ENCODE results near the gene GALNT9. TPM values are rescaled to one million over a fixed set of nuclear protein-coding genes. Genes with fewer than 3 reads are reported as not detected.
"Not testable (repeated sequence)": the region's sequence is repeated elsewhere in the genome, so short reads cannot be mapped to it uniquely, and the experiment has no call there.

Gene GALNT9
- total RNA-seq, 1 donor from 2014 or later = not detected

DNA sequence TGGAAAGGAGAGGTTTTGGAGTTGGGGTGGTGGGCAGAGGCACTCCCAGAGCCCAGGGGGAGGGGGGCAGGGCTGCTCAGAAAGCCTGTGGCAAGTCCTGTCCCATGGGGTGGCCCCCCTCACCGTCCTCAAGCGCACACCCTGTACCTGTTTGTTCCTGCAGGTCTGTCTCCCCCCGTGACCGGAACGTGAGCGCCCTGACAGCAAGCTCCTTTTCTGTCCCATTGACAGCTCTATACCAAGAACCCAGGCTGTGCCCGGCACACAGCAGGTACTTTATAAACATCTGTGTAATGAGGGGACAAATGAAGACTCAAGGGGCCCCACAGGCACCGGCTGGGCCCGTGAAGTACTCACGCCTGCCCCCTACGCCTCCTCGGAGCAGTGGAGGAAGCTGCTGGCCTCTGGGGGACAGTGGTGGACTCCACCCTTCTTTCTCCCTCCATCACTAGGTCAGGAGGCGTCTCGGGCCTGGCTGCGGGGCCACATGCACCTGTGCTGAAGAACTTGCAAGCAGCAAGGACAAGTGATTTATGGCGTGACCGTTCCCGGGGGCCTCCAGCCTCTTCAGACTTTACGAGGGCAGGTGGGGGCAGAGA, 65.8 kb downstream of the GALNT9 start:
- ATAC-seq = no peak

DNA sequence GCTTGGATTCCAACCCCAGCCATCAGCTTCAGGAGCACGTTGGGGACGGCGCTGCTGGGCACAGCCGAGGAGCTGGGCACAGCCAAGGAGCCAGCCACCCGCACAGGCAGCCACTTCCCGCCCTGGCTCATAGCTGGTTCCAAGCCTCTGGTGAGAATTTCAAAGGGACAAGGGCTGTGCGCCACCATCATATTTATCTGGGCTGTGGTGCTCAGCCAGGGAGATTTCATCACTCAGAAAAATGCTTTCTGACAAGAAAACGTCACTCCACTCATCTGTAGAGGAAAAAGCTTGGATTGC, 66.4 kb downstream of the GALNT9 start:
- ATAC-seq = no peak

DNA sequence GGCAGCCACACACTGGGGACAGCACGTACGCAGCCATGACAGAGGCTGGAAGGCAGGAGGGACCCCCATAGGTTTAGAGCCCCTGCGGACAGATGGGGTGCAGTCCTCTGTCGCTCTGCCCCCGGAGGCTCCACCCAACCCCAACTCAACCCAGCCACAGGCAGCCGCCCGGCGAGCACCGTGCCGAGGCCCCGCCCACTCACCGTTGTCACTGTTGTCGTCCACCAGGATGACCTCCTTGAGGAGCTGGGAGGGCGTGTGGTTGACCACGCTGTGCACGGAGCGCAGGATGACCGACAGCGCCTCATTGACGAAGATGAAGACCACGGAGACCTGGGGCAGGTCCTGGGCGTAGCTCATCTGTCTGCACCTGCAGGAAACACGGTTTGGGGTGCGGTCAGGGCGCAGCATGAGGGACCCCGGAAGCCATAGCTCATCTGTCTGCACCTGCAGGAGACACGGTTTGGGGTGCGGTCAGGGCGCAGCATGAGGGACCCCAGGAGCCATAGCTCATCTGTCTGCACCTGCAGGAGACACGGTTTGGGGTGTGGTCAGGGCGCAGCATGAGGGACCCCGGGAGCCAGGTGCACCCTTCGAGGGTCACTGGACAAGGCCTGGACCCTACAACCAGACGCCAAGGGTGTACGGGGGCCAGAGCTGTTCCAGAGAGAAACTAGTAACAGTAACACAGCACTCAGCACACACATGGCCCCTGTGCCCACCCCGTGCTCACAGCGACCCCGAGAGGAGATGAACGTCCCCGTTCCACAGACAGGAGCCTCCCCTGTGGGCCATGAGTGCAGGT, 66.9 kb downstream of the GALNT9 start:
- ATAC-seq = no peak

DNA sequence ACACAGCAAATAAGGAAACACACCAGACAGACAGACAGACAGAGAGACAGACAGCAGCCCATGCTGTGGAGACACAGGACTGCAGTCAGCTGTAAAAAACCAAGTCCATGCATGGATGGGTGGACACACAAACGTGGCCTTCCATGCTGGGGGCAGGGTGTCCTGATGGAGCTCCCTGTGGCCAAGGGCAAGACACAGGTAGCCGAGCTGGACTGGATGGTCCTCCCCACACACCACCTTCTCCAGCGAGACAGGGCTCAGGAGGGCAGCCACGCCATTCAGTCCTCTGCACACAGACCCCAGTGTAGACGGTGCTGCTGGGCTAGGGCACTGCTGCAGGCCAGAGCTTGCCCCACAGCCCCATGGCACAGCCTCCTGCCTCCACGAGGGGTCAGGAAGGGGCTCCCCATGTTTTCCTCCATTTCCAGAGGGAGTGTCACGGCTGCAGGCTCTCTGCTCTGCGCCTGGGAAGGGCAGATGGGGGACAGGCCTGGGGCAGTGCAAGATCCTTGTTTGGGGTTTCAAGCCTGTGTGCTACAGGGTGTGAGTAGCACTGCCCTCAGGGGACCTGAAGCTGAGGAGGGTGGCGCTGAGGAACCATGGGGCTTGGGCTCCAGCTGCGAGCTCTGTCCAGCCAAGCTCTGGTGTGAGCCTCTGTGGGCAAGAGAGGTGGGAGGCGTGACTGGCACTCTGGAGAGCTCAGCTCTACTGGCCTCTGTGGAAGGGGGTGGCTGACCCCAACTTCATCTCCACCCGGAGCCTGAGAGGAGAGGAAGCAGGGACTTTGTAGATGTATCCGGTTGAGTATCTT, 67.9 kb downstream of the GALNT9 start:
- ATAC-seq = no peak

DNA sequence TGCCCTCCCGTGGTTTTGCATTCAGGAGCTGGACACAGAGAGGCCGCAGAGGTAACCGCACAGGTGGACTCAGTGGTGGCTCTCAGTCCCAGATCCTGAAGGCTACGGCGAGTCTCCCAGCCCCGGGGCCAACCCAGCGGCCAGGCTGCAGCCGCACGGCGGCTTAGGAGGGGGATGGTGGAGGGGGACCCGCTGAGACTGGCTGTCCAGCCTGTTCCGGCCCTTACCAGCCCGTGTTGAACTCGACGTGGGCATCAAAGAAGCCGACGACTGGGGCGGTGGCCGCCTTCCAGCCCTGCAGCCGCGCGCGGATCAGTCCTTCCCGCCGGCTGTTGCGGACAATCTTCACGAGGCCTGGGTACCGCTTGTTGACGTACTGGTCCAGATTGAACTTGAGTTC, 68.7 kb downstream of the GALNT9 start:
- no peak for ATAC-seq

DNA sequence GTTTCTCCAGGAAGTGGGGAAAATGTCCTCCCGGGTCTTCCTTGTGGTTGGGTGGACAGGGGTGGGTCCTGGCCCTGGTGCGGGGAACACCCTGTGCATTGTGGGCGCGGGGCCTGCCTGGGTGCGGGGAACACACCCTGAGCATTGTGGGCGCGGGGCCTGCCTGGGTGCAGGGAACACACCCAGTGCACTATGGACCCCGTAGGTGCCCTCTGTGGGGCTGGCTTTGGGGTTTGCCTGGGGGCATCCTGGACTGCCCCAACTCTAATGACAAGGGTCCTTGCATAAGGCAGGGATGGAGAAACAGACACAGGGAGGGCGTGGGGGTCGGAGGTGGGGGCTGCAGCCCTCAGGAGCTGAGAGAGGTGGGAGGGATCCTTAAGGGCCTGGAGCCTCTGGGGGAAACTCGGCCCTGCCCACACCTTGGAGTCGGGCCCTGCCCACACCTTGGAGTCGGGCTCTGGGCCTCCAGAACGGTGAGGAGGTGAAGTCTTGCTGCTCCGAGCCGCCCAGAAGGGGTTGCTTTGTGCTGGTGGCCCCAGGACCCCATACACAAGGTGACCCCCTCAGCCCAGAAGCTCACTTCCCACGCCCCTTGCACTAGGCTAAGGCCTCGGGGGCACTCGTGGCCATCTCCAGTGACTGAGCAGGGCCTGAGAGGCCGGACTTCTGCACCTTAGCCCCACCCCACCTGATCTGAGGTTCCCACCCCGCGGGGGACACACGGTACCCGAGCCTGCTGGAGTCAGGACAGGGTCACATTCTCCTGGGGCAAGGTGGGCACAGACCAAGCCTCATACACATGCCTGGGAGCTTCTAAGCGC, 69.3 kb downstream of the GALNT9 start:
- ATAC-seq = no peak

DNA sequence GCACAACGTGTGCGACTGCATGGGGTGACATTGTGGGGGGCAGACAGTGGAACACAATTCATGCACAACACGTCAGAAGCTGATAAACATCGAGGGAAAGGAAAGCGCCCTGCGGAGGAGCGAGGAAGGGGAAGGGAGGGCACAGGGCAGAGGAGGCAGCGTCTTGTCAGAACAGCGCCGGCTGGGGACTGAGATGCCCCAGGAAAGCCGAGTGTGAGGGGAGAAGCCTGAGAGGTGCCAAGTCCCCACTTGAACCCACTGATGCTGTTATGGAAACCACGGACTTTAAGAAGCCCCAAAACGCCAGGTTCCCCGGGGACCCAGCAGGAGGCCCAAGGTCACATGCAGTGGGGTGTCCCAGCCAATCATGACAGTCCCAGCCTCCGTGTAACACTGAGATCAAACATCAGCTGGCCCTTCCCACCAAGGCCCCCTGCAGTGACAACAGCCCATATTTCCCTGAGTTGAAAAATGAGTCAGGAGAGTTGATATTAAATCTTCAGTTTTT, 70.0 kb downstream of the GALNT9 start:
- no peak for ATAC-seq

DNA sequence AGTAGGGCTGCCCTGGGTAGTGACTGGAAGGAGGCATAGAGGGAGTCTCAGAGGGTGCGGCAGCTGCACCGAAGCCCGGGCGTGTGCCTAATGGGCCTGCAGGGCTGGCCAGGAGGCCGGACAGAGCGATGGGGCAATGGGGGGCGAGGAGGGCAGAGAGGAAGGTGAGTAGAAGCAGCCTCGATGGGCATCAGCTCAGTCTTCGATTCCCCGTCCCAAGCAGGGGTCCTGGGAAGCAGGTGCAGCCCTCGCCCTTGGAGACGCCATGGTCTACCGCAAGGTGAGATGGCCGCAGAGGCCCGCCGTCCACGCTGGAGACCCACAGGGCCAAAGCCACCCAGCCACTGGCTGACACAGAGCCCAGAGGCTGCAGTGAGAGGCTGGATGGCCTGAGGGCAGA, 70.8 kb downstream of the GALNT9 start:
- ATAC-seq = no peak

DNA sequence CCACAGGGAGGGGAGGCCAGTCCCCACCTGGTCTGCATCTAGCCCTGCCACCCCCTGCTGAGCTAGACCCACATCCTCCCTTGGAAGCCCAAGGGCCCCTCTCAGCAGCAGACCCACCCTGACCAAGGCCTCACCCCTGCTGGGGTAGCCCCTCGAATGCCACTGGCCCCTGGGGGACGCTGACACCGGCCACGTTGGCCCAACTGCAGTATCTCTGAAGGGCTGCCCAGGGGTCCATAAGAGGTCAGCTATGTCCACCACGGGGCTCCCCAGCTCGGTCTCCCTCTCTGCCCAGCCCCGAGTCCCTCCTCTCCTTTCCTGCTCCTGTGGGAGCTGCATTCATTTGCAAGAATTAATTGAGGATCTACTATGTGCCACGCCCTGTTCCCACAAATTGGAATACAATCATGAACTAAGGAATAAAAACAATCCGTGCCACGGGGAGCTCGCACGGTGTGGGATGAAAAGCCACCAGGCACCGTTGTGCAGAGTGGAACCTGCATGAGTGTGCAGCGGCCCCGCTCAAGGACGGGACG, 71.4 kb downstream of the GALNT9 start:
- ATAC-seq = no peak

DNA sequence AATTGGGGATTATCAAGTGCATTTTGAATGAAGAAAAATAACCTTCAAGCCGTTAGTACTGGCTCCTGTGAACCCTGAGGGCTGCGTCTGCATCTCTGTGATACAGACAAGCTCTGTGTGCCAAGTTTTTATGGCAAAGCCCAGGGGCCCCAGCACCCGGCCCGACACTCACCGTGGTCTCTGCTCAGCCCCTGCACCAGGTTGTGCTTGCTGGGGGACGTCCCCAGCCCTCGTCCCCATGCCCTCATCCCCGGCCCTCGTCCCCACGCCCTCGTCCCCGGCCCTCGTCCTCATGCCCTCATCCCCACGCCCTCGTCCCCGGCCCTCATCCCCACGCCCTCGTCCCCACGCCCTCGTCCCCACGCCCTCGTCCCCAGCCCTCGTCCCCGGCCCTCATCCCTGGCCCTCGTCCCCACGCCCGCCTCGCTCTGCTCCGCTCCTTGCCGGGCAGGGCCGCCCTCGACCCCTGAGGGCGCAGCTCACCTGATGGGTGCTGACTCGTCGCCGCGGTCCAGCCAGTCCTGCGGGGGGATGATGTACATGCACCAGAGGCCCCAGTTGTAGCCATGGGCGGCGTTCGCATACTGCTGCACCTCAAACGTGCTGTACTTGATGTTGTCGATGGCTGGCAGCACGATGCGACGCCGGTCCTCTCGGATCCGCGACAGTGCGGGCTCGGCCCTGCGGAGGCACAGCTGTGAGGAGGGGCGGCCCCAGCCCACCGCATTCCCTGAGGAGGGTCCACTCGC, 72.0 kb downstream of the GALNT9 start:
- ATAC-seq = no peak

DNA sequence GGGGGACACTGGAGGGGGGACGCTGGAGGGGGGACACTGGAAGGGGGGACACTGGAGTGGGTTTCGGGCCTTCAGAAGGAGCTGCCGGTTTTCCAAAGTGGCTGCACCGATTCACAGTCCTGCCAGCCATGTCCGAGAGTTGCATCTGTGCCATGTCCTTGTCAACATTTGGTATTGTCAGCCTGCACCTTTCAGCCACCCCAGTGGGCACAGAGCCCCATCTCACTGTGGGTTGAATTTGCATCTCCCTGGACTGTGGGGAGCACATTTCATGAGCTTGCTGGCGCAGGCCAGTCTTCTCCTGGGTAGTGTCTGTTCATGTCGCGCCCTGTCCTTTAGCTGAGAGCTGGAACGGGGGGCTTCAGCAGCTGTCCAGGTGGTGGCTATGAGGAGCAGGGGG, 72.7 kb downstream of the GALNT9 start:
- no peak for ATAC-seq

DNA sequence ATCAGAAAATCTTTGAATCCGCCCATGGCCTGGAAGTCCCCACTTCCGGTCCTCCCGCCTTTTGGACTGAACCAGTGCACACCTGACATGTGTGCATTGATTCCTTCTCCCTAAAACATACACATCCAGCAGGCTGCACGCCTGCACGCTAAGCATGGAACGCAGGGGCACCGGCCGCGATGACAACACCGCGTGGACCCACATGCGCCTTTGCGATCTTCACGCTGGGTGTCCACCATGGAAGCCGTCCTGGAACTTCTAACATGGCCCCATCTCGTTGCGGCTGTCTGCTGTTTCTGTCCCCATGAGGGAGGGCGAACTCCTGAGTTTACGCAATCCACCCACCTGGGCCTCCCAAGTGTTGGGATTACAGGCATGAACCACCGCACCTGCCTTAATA, 73.7 kb downstream of the GALNT9 start:
- ATAC-seq = no peak

DNA sequence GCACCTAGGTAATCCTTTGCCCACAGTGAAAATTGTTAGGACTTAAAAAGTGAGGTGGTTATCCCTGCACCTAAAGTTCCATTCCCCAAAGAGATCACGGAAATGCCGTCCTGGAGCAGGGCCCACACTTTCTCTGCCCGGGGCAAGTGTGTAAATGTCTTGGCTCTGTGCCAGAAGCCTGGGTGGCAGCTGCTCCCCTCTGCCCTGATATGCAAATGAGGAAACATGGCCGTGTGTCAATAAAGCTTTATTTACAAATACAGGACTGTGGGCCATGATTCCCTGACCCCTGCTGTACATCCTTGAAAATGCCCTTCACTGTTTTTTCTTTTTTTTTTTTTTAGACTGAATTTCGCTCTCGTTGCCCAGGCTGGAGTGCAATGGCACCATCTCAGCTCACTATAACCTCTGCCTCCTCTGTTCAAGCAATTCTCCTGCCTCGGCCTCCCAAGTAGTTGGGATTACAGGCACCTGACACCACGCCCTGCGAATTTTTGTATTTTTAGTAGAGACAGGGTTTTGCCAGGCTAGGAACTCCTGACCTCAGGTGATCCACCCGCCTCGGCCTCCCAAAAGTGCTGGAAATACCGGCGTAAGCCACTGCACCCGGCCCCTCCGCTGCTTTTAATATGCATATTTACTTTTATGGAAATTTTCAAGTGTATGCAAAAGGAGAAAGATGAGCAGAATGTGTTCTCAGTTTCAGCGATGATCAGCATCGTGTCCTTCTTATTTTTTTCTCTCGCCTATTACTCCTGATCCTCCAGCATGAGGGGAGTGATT, 75.5 kb downstream of the GALNT9 start:
- no peak for ATAC-seq

DNA sequence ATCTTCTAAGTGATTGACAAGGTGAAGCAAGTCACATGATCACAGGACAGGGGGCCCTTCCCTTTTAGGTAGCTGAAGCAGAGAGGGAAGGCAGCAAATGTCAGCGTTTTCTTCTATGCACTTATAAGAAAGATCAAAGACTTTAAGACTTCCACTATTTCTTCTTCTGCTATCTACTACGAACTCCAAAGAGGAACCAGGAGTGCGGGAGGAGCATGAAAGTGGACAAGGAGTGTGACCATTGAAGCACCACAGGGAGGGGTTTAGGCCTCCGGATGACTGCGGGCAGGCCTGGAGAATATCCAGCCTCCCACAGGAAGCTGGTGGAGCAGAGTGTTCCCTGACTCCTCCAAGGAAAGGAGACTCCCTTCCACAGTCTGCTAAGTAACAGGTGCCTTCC, 76.4 kb downstream of the GALNT9 start:
- not testable (repeated sequence) for ATAC-seq

DNA sequence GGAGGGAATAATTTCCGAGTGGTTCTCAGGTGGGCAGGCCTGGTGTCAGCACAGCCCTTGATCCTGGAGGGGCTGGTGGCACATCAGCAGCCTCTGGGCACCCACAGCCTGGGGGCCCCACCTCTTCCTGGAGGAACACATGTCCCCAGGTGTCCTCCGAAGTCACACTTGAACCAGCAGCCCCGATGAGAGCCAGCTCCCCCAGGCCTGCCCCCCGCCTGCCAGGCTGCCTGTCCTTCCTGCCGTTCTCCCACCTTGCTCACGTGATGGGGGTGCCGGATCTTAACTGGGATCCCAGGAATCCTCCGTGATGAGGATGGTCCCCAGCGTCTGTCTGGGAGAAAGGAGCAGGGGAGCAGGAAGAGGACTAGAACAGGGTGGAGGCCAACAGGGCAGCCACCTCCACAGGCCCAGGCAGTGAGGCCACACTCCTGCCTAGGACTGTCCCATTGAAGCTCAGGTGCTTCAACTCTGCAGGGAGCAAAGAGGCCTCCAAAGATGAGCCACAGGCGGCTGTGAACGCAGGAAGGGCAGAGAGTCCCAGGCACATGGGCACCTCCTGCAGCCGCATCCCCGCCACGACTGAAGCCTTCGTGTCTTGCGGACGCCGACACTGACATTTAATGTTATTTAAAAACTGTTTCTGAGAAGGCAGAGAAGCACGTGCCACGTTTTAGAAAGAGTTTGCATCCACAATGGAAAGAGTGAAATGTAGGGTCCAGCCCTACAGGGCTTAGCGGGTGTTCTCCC, 77.5 kb downstream of the GALNT9 start:
- no peak for ATAC-seq

DNA sequence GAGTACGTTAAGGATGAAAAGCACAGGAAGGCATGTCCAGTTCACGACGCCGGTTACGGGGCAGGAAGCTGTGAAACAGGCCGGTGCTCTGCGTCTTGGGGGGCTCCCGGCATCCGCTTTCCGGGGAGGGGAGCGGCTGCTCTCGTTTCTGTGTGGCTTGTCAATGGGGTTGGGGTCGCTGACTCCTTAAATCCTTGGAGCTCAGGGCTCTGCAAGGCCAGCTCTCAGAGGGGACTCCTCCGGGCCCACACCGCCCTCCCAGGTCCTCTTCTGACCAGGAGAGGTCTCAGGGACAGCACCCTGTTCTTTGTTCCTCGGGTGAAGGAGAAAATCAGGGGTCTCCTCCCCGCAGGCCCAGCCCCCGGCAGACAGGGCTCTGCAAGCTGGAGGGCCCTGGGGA, 78.1 kb downstream of the GALNT9 start:
- ATAC-seq = no peak

DNA sequence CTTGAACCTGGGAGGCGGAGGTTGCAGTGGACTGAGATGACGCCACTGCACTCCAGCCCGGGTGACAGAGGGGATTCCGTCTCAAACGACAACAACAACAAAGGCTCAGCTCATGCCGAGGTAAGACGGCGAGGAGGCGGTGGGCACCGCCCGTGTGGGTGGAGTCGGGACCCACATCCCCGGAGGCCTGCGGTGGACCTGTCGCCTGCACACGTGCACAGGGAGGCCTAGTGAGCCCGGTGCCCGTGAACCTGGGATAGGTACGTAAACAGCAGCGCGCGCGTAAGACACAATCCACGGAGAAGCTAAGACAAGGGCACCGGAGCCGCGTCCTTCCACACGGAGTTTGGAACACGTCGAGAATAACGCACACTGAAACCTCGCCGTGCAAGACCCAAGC, 78.7 kb downstream of the GALNT9 start:
- ATAC-seq = no peak

DNA sequence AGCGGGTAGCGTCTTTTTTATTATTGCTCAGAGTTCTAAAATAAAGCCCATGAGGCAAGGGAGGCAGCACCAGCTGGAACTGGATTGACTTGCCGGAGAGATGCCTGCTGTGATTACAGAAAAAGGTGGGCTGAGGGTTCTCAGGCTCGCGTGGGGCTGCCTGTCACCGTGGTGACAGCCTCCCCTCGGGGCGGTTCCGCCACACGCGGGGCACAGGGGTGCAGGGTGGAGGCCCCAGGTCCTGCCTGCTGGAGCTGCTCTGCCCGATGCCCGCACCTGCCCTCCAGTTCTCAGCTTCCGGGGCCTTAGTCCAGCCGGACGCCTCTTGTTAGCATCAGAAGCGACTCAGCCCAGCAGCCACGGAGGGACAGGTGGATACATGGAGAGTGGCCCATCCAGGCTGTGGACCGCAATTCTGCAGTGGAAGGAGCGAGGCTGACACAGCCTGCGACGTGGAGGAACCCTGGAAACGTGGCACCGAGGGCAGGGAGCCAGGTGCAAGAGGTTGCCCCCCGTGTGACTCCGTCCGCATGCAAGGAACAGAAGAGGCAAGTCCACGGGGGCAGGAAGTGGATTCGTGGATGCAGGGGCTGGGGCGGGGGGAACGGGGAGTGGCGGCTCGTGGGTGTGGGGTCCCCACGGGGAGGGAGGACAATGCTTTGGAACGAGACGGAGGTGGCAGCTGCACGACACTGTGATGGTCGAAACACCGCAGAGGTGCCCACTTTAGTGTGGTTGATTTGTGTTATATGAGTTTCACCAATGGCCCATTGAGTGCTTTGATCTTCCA, 79.5 kb downstream of the GALNT9 start:
- no peak for ATAC-seq

DNA sequence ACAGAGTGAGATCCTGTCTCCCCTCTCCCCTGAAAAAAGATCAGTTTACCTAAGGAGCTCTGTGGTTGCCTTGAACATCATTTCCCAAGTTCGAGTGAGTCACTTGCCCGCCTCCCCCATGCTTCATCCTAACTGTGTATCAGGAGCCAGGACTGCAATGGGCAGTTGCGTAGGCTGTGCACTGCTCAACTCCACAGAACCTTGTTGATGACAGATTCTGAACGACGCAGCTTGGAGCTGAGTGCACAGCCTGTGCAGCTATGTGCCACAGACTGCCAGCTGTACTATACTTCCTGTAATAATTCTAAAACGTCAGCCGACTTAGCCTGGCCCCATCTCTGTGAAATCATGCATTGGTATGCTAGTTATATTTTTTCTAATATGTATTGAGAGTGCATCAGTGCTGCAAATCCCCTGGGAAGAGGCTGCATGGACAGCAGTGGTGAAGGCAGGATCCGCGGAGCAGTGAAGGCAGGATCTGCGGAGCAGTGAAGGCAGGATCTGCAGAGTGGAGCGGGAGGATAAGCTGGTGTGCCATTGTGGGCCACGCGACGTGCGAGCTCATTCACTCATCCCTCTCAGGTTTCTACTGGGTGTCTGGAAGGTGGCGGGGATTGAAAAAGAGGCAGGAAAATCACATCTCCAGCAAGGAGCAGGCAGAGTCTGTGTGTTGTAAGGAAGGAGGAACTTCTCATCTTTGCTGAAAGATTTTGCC, 80.8 kb downstream of the GALNT9 start:
- no peak for ATAC-seq

Data from esophagus mucosa (tissue), 1 donor.